ES-I3 (cell line): ENCODE measurements around the gene DCP1B.

Source experiments
- H3K36me3 ChIP-seq: 2 replicates; pipeline ENCODE4 v1.6.1; 2013; ENCODE audit warnings: mild to moderate bottlenecking, low read length, control low read depth, moderate library complexity; ENCODE audit not compliant: insufficient read depth
- H3K4me1 ChIP-seq: 2 replicates; pipeline ENCODE4 v1.6.1; 2013; ENCODE audit warnings: mild to moderate bottlenecking, control low read depth, low read length; ENCODE audit not compliant: insufficient read depth
- H3K9ac ChIP-seq: 2 replicates; pipeline ENCODE4 v1.6.1; 2013; ENCODE audit warnings: low read depth, mild to moderate bottlenecking, low read length, moderate library complexity
- H3K9me3 ChIP-seq: 2 replicates; pipeline ENCODE4 v1.6.1; 2013; ENCODE audit warnings: mild to moderate bottlenecking, low read length, moderate library complexity; ENCODE audit not compliant: control insufficient read depth, insufficient read depth

DCP1B gene

GRCh38 chr12:1939801-1940607 lies 64.3 kb downstream of the DCP1B start:
- Histone ChIP-seq H3K9me3 (no peaks in the 10 kb centered on the region), H3K9ac (no peak overlapping the region), H3K36me3 (peaks cover 8% of the 10 kb centered on the region), H3K4me1 (peaks cover 4% of the 10 kb centered on the region; the same call in 1 of the 2 replicates)

- Histone ChIP-seq H3K4me1 (peaks cover 4% of the 10 kb centered on the region; the same call in 1 of the 2 replicates), H3K9ac (no peak overlapping the region), H3K9me3 (no peaks in the 10 kb centered on the region), H3K36me3 (peaks cover 8% of the 10 kb centered on the region)
These were observed 64.9 kb downstream of the DCP1B start for GRCh38 chr12:1939331-1939730.

GRCh38 chr12:1937481-1938224 lies 66.6 kb downstream of the DCP1B start:
- H3K4me1 ChIP-seq: peaks cover 4% of the 10 kb centered on the region; the same call in 1 of the 2 replicates
- no peak overlapping the region for H3K9ac ChIP-seq
- H3K9me3 ChIP-seq: no peaks in the 10 kb centered on the region
- peaks cover 8% of the 10 kb centered on the region for H3K36me3 ChIP-seq

GRCh38 chr12:1936406-1937320 lies 67.6 kb downstream of the DCP1B start:
- Histone ChIP-seq H3K9ac (no peak overlapping the region), H3K9me3 (no peaks in the 10 kb centered on the region), H3K4me1 (peaks cover 4% of the 10 kb centered on the region; the same call in 1 of the 2 replicates), H3K36me3 (peaks cover 8% of the 10 kb centered on the region)

- Histone ChIP-seq H3K9me3 (no peaks in the 10 kb centered on the region), H3K4me1 (peaks cover 4% of the 10 kb centered on the region; the same call in 1 of the 2 replicates), H3K9ac (no peak overlapping the region), H3K36me3 (peaks cover 8% of the 10 kb centered on the region)
These were observed 68.4 kb downstream of the DCP1B start for GRCh38 chr12:1935700-1936378.

- no peaks in the 10 kb centered on the region for H3K9me3 ChIP-seq
- peaks cover 4% of the 10 kb centered on the region; the same call in 1 of the 2 replicates for H3K4me1 ChIP-seq
- peaks cover 8% of the 10 kb centered on the region for H3K36me3 ChIP-seq
- no peak overlapping the region for H3K9ac ChIP-seq
These were observed 69.0 kb downstream of the DCP1B start for GRCh38 chr12:1935242-1935641.

- Histone ChIP-seq H3K9me3 (no peaks in the 10 kb centered on the region), H3K36me3 (peaks cover 8% of the 10 kb centered on the region), H3K4me1 (peaks cover 3% of the 10 kb centered on the region; the same call in 1 of the 2 replicates), H3K9ac (no peak overlapping the region)
These were observed 69.4 kb downstream of the DCP1B start for GRCh38 chr12:1934831-1935230.

GRCh38 chr12:1934068-1934467 lies 70.2 kb downstream of the DCP1B start:
- Histone ChIP-seq H3K9me3 (no peaks in the 10 kb centered on the region), H3K36me3 (peaks cover 5% of the 10 kb centered on the region), H3K9ac (no peak overlapping the region), H3K4me1 (no peaks in the 10 kb centered on the region)

- H3K9me3 ChIP-seq: no peaks in the 10 kb centered on the region
- no peaks in the 10 kb centered on the region for H3K36me3 ChIP-seq
- H3K4me1 ChIP-seq: no peaks in the 10 kb centered on the region
- H3K9ac ChIP-seq: no peak overlapping the region
These were observed 70.8 kb downstream of the DCP1B start for GRCh38 chr12:1933342-1934051.

GRCh38 chr12:1932264-1932777 lies 71.9 kb downstream of the DCP1B start:
- Histone ChIP-seq H3K4me1 (no peaks in the 10 kb centered on the region), H3K9ac (no peak overlapping the region)

GRCh38 chr12:1931642-1932041 lies 72.6 kb downstream of the DCP1B start:
- H3K9me3 ChIP-seq: no peaks in the 10 kb centered on the region
- H3K36me3 ChIP-seq: no peaks in the 10 kb centered on the region
- H3K9ac ChIP-seq: no peak overlapping the region
- H3K4me1 ChIP-seq: no peaks in the 10 kb centered on the region

More at GRCh38 chr12:1932264-1932777, 71.9 kb downstream of the DCP1B start:
- H3K9me3 ChIP-seq: no peaks in the 10 kb centered on the region
- no peaks in the 10 kb centered on the region for H3K36me3 ChIP-seq

GRCh38 chr12:1930803-1931597 lies 73.3 kb downstream of the DCP1B start:
- no peaks in the 10 kb centered on the region for H3K4me1 ChIP-seq
- H3K9me3 ChIP-seq: no peaks in the 10 kb centered on the region
- no peaks in the 10 kb centered on the region for H3K36me3 ChIP-seq
- no peak overlapping the region for H3K9ac ChIP-seq
